Natural killer cell (primary cell): ENCODE data around the gene NOP9. TPM values are rescaled to one million over a fixed set of nuclear protein-coding genes. Genes with fewer than 3 reads are reported as not detected.

ENCODE experiments used
- ATAC-seq, 3 donors: fragments of 150-1000 bp in 2 of 3; fragments of 200-7000 bp in 1 of 3; cut with Tn5 transposase; 1 replicate in 1 of 3; 2 replicates in 2 of 3; pipeline ENCODE4 v1.10.0; 2021; ENCODE audit warnings: mild to moderate bottlenecking in 2 of 3, moderate library complexity in 2 of 3
- DNase-seq, 2 donors: peaks; one replicate each; pipeline versions ENCODE4 v3.0.0 to v3.0.0-alpha.2; 2013 to 2021; ENCODE audit warnings: mixed read lengths in 1 of 2
- H3K27ac ChIP-seq: one replicate; pipeline ENCODE4 v1.5.1; 2013; ENCODE audit warnings: mild to moderate bottlenecking, low read length
- H3K27me3 ChIP-seq: one replicate; pipeline ENCODE4 v1.6.1; 2013; ENCODE audit warnings: low read length; ENCODE audit not compliant: control insufficient read depth, insufficient read depth
- H3K36me3 ChIP-seq: one replicate; pipeline ENCODE4 v1.6.1; 2013; ENCODE audit warnings: low read length; ENCODE audit not compliant: control insufficient read depth, insufficient read depth
- H3K4me1 ChIP-seq: one replicate; pipeline ENCODE4 v1.6.1; 2013; ENCODE audit warnings: low read length; ENCODE audit not compliant: control insufficient read depth, insufficient read depth
- H3K4me3 ChIP-seq: one replicate; pipeline ENCODE4 v1.5.1; 2013; ENCODE audit warnings: low read length
- H3K9me3 ChIP-seq: one replicate; pipeline ENCODE4 v1.6.1; 2013; ENCODE audit warnings: low read length; ENCODE audit not compliant: control insufficient read depth, insufficient read depth
- H3K27ac Mint-ChIP-seq, 2 donors: one replicate each; pipeline ENCODE4 v1.8.0; 2022; ENCODE audit warnings: mild to moderate bottlenecking in 2 of 2, mixed read lengths in 2 of 2, moderate library complexity in 1 of 2
- H3K27me3 Mint-ChIP-seq, 2 donors: one replicate each; pipeline ENCODE4 v1.8.0; 2022; ENCODE audit warnings: low read depth in 2 of 2, mixed read lengths in 2 of 2
- H3K36me3 Mint-ChIP-seq: one replicate; pipeline ENCODE4 v1.8.0; 2022; ENCODE audit warnings: mixed read lengths
- H3K4me1 Mint-ChIP-seq, 2 donors: one replicate each; pipeline ENCODE4 v1.8.0; 2022; ENCODE audit warnings: mixed read lengths in 2 of 2
- H3K4me3 Mint-ChIP-seq: one replicate; pipeline ENCODE4 v1.8.0; 2022; ENCODE audit warnings: mild to moderate bottlenecking, moderate library complexity, mixed read lengths
- H3K9me3 Mint-ChIP-seq, 2 donors: one replicate each; pipeline ENCODE4 v1.8.0; 2022; ENCODE audit warnings: mixed read lengths in 2 of 2
- CTCF ChIP-seq: fragments of 200-600 bp; IDR thresholded peaks from one replicate; pipeline ENCODE4 v1.8.0; 2022; ENCODE audit warnings: antibody characterized with exemption
- WGBS: methylation state at CpG from one replicate; pipeline ENCODE4 v1.1.7; 2013; ENCODE audit warnings: missing lambda C conversion rate; ENCODE audit not compliant: insufficient coverage; 5-methylcytosine and 5-hydroxymethylcytosine counted together
- intact Hi-C: fragments of 100-400 bp; cut with micrococcal nuclease; formaldehyde crosslinking; loops from one replicate; pipeline ENCODE4 v1.14.2; 2022
- total RNA-seq, 4 donors: library from RNA; stranded (reverse); fragments of 120-200 nt in 1 of 4; gene quantifications; one replicate each; pipeline versions ENCODE4 v1.2.3 to v1.2.4, GENCODE V29; 2013 to 2022

NOP9 gene
- total RNA-seq, 3 donors from 2014 or later (not counting 1 experiment from before 2014, with no cell fraction given) = 34.9 to 47.8 (median 39.2) TPM

DNA sequence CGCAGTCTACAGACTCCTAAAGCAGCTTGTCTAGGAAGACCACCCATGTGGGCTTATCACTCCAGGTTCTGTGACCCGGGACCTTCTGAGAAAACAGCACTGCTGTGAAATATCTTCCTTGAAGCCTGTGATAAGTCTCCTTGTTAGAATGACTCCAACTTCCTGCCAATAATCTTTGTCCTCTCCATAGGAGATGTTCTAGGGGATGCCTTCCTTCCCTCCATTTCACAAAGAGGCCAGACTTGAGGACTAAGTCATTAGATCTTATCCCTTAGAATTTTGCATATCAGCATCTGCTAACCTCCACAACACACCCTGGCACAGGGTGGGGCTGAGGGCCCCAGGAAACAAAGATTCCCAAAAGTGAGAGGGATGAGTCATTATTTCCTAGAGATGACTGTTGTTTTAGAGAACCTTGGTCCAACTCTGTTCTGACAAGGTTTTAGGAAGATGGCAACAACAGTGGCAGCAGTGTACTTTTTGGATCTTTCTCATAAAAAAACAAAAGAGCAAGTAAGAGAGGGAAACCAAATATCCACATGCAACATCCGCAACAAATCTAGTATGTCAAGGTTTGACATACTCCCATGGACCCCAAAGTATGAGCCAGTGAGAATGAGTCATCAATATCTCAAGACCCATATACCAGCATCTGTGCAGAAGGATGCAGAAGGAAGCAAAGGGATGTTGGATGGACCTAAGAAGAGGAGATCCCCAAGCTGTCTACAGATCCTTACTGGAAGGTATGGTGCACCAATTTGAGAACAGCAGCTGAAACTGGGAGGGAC lies 17.7 kb downstream of the NOP9 start:
- intact Hi-C loops = no loop called here
- no peak for TF ChIP-seq CTCF
- Mint-ChIP-seq H3K4me3 (no peak overlapping the region), H3K4me1 (peaks cover 43 to 50% of the 10 kb centered on the region in 2 donors), H3K27ac (peak overlapping the region in 1 of 2 donors; percentile 49), H3K36me3 (no peaks in the 10 kb centered on the region), H3K27me3 (peaks cover 0 to 5% of the 10 kb centered on the region in 2 donors), H3K9me3 (no peaks in the 10 kb centered on the region)
- Histone ChIP-seq H3K36me3 (no peaks in the 10 kb centered on the region), H3K4me3 (no peak overlapping the region), H3K9me3 (no peaks in the 10 kb centered on the region), H3K27ac (no peak overlapping the region), H3K4me1 (peaks cover 39% of the 10 kb centered on the region), H3K27me3 (no peaks in the 10 kb centered on the region)
- WGBS = 95% methylated on average over 2 of the region's 3 CpGs
- DNase-seq (no peak), ATAC-seq (no peak)

- no peak overlapping the region for H3K27ac ChIP-seq
- peaks cover 7 to 14% of the 10 kb centered on the region in 2 donors for H3K4me1 Mint-ChIP-seq
- H3K9me3 Mint-ChIP-seq = no peaks in the 10 kb centered on the region
- H3K36me3 Mint-ChIP-seq = no peaks in the 10 kb centered on the region
- WGBS = 94% methylated on average over 13 of the region's 14 CpGs
- peaks cover 2% of the 10 kb centered on the region for H3K27me3 ChIP-seq
- H3K4me3 Mint-ChIP-seq = no peak overlapping the region
- H3K27me3 Mint-ChIP-seq = peaks cover 0 to 8% of the 10 kb centered on the region in 2 donors
- H3K9me3 ChIP-seq = no peaks in the 10 kb centered on the region
- peaks cover 13% of the 10 kb centered on the region for H3K4me1 ChIP-seq
- no peak overlapping the region for H3K27ac Mint-ChIP-seq
- no peak overlapping the region for H3K4me3 ChIP-seq
- no peaks in the 10 kb centered on the region for H3K36me3 ChIP-seq
- ATAC-seq (no peak), DNase-seq (no peak)
- no peak for TF ChIP-seq CTCF
- intact Hi-C loops = no loop called here
Observed at GRCh38 chr14:24321212-24321975, 21.7 kb downstream of the NOP9 start.

DNA sequence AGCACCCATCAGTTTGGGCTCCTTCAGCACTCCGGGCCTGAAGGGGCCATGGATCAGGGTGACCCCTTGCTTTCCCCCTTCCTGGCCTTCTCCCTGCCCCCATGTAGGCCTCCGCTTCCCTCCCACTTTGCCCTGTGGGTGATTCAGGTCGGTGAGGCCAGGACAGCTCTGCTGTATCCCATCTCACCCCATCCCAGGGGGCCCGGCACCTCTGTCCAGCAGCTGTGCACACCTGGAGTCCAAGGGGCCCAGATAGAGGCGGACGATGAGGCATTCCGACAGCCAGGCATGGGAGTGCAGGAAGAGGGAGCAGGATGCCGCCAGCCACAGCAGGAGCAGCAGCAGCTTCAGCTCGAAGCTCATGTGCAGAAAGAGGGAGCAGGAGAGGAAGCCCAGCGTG lies 23.0 kb downstream of the NOP9 start:
- intact Hi-C loops = no loop called here
- no peak for ATAC-seq
- Mint-ChIP-seq H3K36me3 (no peaks in the 10 kb centered on the region), H3K27me3 (peaks cover 0 to 8% of the 10 kb centered on the region in 2 donors), H3K4me3 (no peak overlapping the region), H3K4me1 (peaks cover 7 to 18% of the 10 kb centered on the region in 2 donors), H3K27ac (no peak overlapping the region), H3K9me3 (no peaks in the 10 kb centered on the region)
- Histone ChIP-seq H3K9me3 (no peaks in the 10 kb centered on the region), H3K36me3 (no peaks in the 10 kb centered on the region), H3K27me3 (peaks cover 2% of the 10 kb centered on the region), H3K4me1 (peaks cover 25% of the 10 kb centered on the region), H3K4me3 (no peak overlapping the region), H3K27ac (no peak overlapping the region)
- no peak for DNase-seq
- no peak for TF ChIP-seq CTCF
- 94% methylated on average over 10 of the region's 10 CpGs for WGBS
